Trophoblast cell (in vitro differentiated cells and primary cell): ENCODE measurements around the gene PFKFB3. TPM values are rescaled to one million over a fixed set of nuclear protein-coding genes. Genes with fewer than 3 reads are reported as not detected.

Source experiments
- DNase-seq, 2 donors: peaks; one replicate each; pipeline ENCODE4 v3.0.0-alpha.2; 2016
- H2AFZ ChIP-seq: 2 replicates; pipeline ENCODE4 v1.6.1; 2013; ENCODE audit warnings: low read length, moderate library complexity, mild to moderate bottlenecking; ENCODE audit not compliant: insufficient read depth, poor library complexity
- H2AK5ac ChIP-seq: 2 replicates; pipeline ENCODE4 v1.6.1; 2013; ENCODE audit warnings: mild to moderate bottlenecking, low read length
- H2BK120ac ChIP-seq: 2 replicates; pipeline ENCODE4 v1.6.1; 2013; ENCODE audit warnings: low read length, mild to moderate bottlenecking, moderate library complexity; ENCODE audit not compliant: insufficient read depth, poor library complexity
- H2BK12ac ChIP-seq: 2 replicates; pipeline ENCODE4 v1.6.1; 2013; ENCODE audit warnings: mild to moderate bottlenecking, low read length, moderate library complexity
- H2BK5ac ChIP-seq: 2 replicates; pipeline ENCODE4 v1.6.1; 2013; ENCODE audit warnings: low read length, low read depth, moderate library complexity, mild to moderate bottlenecking; ENCODE audit not compliant: poor library complexity
- H3K14ac ChIP-seq: 2 replicates; pipeline ENCODE4 v1.6.1; 2013; ENCODE audit warnings: mild to moderate bottlenecking, low read length
- H3K18ac ChIP-seq: 2 replicates; pipeline ENCODE4 v1.6.1; 2013; ENCODE audit warnings: mild to moderate bottlenecking, low read length
- H3K23ac ChIP-seq: 2 replicates; pipeline ENCODE4 v1.6.1; 2013; ENCODE audit warnings: low read length
- H3K27ac ChIP-seq: 2 replicates; pipeline ENCODE4 v1.5.1; 2013; ENCODE audit warnings: low read depth, mild to moderate bottlenecking, inconsistent platforms, low read length, moderate library complexity
- H3K27me3 ChIP-seq: 2 replicates; pipeline ENCODE4 v1.6.1; 2013; ENCODE audit warnings: inconsistent platforms, mild to moderate bottlenecking, low read length, moderate library complexity; ENCODE audit not compliant: insufficient read depth
- H3K36me3 ChIP-seq, 2 experiments: 1 replicate in 1 of 2; 2 replicates in 1 of 2; pipeline ENCODE4 v1.6.1; 2013; ENCODE audit warnings: low read length in 2 of 2, mild to moderate bottlenecking in 2 of 2, moderate library complexity in 1 of 2; ENCODE audit not compliant: insufficient read depth in 2 of 2, control insufficient read depth in 1 of 2
- H3K4ac ChIP-seq: 2 replicates; pipeline ENCODE4 v1.6.1; 2013; ENCODE audit warnings: low read depth, mild to moderate bottlenecking, low read length, moderate library complexity
- H3K4me1 ChIP-seq, 2 experiments: 1 replicate in 1 of 2; 2 replicates in 1 of 2; pipeline ENCODE4 v1.6.1; 2013; ENCODE audit warnings: low read length in 2 of 2, mild to moderate bottlenecking in 2 of 2, moderate library complexity in 1 of 2; ENCODE audit not compliant: insufficient read depth in 2 of 2, control insufficient read depth in 1 of 2
- H3K4me2 ChIP-seq: 2 replicates; pipeline ENCODE4 v1.6.1; 2013; ENCODE audit warnings: inconsistent platforms, mild to moderate bottlenecking, low read length, moderate library complexity
- H3K4me3 ChIP-seq: 2 replicates; pipeline ENCODE4 v1.5.1; 2013; ENCODE audit warnings: mild to moderate bottlenecking, low read depth, low read length, inconsistent platforms
- H3K79me1 ChIP-seq: one replicate; pipeline ENCODE4 v1.6.1; 2013; ENCODE audit warnings: low read length
- H3K79me2 ChIP-seq: 2 replicates; pipeline ENCODE4 v1.6.1; 2013; ENCODE audit warnings: low read length, mild to moderate bottlenecking; ENCODE audit not compliant: control insufficient read depth, insufficient read depth, poor library complexity
- H3K9ac ChIP-seq: 2 replicates; pipeline ENCODE4 v1.6.1; 2013; ENCODE audit warnings: mild to moderate bottlenecking, low read length
- H3K9me3 ChIP-seq: 2 replicates; pipeline ENCODE4 v1.6.1; 2013; ENCODE audit warnings: low read depth, mild to moderate bottlenecking, control low read depth, inconsistent platforms, low read length; ENCODE audit not compliant: insufficient read depth
- H4K12ac ChIP-seq: 2 replicates; pipeline ENCODE4 v1.6.1; 2013; ENCODE audit warnings: low read depth, mild to moderate bottlenecking, low read length, moderate library complexity
- H4K8ac ChIP-seq: 2 replicates; pipeline ENCODE4 v1.6.1; 2013; ENCODE audit warnings: low read depth, mild to moderate bottlenecking, low read length, moderate library complexity
- H4K91ac ChIP-seq: one replicate; pipeline ENCODE4 v1.6.1; 2013; ENCODE audit warnings: low read depth, mild to moderate bottlenecking, low read length, moderate library complexity
- WGBS: extraction: QIAGEN DNeasy Blood & Tissue Kit; methylation state at CpG from one replicate; pipeline ENCODE4 v1.1.7; 2013; ENCODE audit warnings: missing lambda C conversion rate; ENCODE audit not compliant: insufficient read length, insufficient coverage; ENCODE audit errors: extremely low coverage; 5-methylcytosine and 5-hydroxymethylcytosine counted together
- polyA plus RNA-seq: library from polyadenylated mRNA; stranded (reverse); fragments of 200-250 nt; gene quantifications from 2 replicates; pipeline ENCODE4 v1.2.3, GENCODE V29; 2013

Gene PFKFB3
- 45.0 and 46.4 TPM in 2 replicates for polyA plus RNA-seq

DNA sequence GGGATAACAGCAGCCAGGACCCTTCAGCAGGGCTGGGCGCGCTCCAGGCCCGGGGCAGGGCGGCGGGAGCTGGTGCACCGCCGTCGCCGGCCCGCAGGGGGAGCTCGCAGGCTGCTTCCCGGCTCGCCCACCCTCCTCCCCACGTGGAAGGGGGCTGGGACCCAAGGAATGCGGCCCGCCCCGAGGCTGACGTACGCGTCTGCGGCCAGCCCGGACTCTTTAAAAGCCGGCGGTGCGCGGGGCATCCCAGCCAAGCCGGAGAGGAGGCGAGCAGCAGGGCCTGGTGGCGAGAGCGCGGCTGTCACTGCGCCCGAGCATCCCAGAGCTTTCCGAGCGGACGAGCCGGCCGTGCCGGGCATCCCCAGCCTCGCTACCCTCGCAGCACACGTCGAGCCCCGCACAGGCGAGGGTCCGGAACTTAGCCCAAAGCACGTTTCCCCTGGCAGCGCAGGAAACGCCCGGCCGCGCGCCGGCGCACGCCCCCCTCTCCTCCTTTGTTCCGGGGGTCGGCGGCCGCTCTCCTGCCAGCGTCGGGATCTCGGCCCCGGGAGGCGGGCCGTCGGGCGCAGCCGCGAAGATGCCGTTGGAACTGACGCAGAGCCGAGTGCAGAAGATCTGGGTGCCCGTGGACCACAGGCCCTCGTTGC lies at the start of gene PFKFB3:
TSS of gene PFKFB3 (plus strand) at position 249 of the 647 bp plus-strand sequence. CDS start at position 578, 329 bp downstream.
- H3K4me2 ChIP-seq, result peak within 1 kb of the TSS; percentile 92
- peak within 1 kb of the TSS; percentile 97 for H3K18ac ChIP-seq
- peak within 1 kb of the TSS; percentile 94 for H4K12ac ChIP-seq
- H3K36me3 ChIP-seq, result peaks cover 4 to 5% of the 10 kb centered on the region in 2 experiments
- DNase-seq, result peak; percentile 96 to 98
- H4K91ac ChIP-seq, result peak within 1 kb of the TSS; percentile 95
- peak within 1 kb of the TSS; percentile 90 for H3K4ac ChIP-seq
- peaks cover 13 to 18% of the 10 kb centered on the region in 2 experiments for H3K4me1 ChIP-seq
- H2BK120ac ChIP-seq, result peak within 1 kb of the TSS; percentile 87
- peak within 1 kb of the TSS; percentile 89 for H4K8ac ChIP-seq
- peak within 1 kb of the TSS; percentile 86 for H3K27ac ChIP-seq
- H3K14ac ChIP-seq, result peak within 1 kb of the TSS; percentile 95
- peaks cover 2% of the 10 kb centered on the region for H3K27me3 ChIP-seq
- peak within 1 kb of the TSS; percentile 94 for H2BK5ac ChIP-seq
- peak within 1 kb of the TSS; percentile 97 for H3K4me3 ChIP-seq
- peak within 1 kb of the TSS; percentile 85 for H2AFZ ChIP-seq
- no peak within 1 kb of the TSS for H3K23ac ChIP-seq
- peak within 1 kb of the TSS; percentile 77 for H2AK5ac ChIP-seq
- peaks cover 18% of the 10 kb centered on the region for H3K79me1 ChIP-seq
- peaks cover 2% of the 10 kb centered on the region for H3K9me3 ChIP-seq
- H3K79me2 ChIP-seq, result peaks cover 16% of the 10 kb centered on the region
- WGBS, result no CpG with 5 or more reads among the region's 75 CpGs
- peak within 1 kb of the TSS; percentile 52 for H2BK12ac ChIP-seq
- peak within 1 kb of the TSS; percentile 93 for H3K9ac ChIP-seq

DNA sequence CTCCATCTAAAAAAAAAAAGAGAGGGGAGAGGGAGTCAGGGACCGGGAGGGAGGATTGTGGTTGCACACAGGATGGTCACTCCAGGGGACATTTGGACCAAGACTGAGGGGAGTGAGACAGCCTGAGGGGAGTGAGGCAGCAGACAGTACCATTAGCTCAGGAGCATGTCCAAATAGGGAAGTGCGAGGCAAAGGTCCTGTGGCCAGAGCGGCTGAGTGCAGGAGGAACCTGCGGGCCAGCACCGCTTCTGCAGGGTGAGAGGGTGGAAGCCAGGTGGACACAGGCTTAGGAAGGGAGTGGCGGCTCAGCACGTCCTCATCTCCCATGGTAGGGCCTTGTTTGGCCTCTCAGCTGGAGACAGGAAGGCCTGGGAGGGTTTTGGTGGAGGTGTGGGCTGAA lies 48.9 kb upstream of the PFKFB3 start:
- H2AK5ac ChIP-seq, result no peak overlapping the region
- H3K27ac ChIP-seq, result no peak overlapping the region
- no peak overlapping the region for H2BK5ac ChIP-seq
- H3K4me3 ChIP-seq, result no peak overlapping the region
- no peak overlapping the region for H4K91ac ChIP-seq
- no peak overlapping the region for H3K23ac ChIP-seq
- H3K79me2 ChIP-seq, result no peaks in the 10 kb centered on the region
- no peaks in the 10 kb centered on the region for H3K27me3 ChIP-seq
- H2AFZ ChIP-seq, result no peak overlapping the region
- no peak overlapping the region for H2BK120ac ChIP-seq
- H3K14ac ChIP-seq, result no peak overlapping the region
- H3K9me3 ChIP-seq, result no peaks in the 10 kb centered on the region
- H3K79me1 ChIP-seq, result no peaks in the 10 kb centered on the region
- no CpG with 5 or more reads among the region's 7 CpGs for WGBS
- H4K8ac ChIP-seq, result no peak overlapping the region
- no peak overlapping the region for H3K4me2 ChIP-seq
- no peak overlapping the region for H3K18ac ChIP-seq
- H3K4ac ChIP-seq, result no peak overlapping the region
- H2BK12ac ChIP-seq, result no peak overlapping the region
- no peak overlapping the region for H4K12ac ChIP-seq
- H3K9ac ChIP-seq, result no peak overlapping the region
- no peak for DNase-seq
- peaks cover 0 to 8% of the 10 kb centered on the region in 2 experiments for H3K4me1 ChIP-seq
- no peaks in the 10 kb centered on the region for H3K36me3 ChIP-seq

DNA sequence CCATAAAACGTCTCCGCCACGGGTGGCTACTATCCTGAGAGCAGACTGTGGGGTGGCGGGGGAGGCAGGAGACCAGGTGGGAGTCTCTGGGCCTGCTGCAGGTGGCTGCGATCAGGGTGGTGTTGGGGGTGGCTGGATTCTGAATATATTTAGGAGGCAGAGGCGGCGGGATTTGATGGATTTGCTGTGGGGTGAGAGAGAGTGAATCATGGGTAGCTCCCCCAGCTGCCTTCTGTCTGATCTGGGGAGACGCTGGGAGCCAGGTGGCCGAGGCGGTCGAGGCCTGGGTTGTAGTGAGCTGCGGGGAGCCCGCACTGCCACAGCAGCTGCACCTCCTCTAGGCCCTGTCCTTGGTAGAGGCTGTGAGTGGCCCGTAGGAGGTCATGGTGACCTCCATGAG lies 48.2 kb upstream of the PFKFB3 start:
- H3K9ac ChIP-seq, result no peak overlapping the region
- DNase-seq, result no peak
- whole genome bisulfite sequencing, result no CpG with 5 or more reads among the region's 14 CpGs

DNA sequence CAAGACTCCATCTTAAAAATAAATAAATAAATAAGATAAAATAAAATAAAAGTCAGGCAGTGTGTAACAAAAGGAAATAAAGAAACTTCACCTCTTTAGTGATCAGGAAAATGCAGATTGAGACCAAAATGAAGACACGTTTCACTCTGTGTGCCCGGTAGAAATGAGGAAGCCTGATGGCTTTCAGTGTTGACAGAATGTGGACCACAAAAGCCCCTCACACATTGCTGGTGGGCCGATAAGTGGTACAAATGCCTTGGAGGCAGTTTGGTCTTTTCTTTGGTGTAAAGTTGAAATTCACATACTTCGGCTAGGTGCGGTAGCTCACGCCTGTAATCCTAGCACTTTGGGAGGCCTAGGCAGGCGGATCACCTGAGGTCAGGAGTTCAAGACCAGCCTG lies 44.5 kb upstream of the PFKFB3 start:
- no peak overlapping the region for H4K8ac ChIP-seq
- H3K9ac ChIP-seq, result no peak overlapping the region
- no peak overlapping the region for H3K18ac ChIP-seq
- no peak overlapping the region for H2AFZ ChIP-seq
- no peak overlapping the region for H3K23ac ChIP-seq
- no peak overlapping the region for H3K4ac ChIP-seq
- no peak for DNase-seq
- H3K4me1 ChIP-seq, result peaks cover under 1 to 3% of the 10 kb centered on the region in 2 experiments
- H2BK5ac ChIP-seq, result no peak overlapping the region
- no peaks in the 10 kb centered on the region for H3K79me2 ChIP-seq
- no peak overlapping the region for H3K4me3 ChIP-seq
- no peaks in the 10 kb centered on the region for H3K9me3 ChIP-seq
- H3K79me1 ChIP-seq, result no peaks in the 10 kb centered on the region
- H4K91ac ChIP-seq, result no peak overlapping the region
- no peak overlapping the region for H2BK120ac ChIP-seq
- H4K12ac ChIP-seq, result no peak overlapping the region
- no CpG with 5 or more reads among the region's 7 CpGs for WGBS
- no peak overlapping the region for H3K14ac ChIP-seq
- H3K36me3 ChIP-seq, result no peaks in the 10 kb centered on the region
- no peak overlapping the region for H2BK12ac ChIP-seq
- H3K27ac ChIP-seq, result no peak overlapping the region
- H2AK5ac ChIP-seq, result no peak overlapping the region
- no peak overlapping the region for H3K4me2 ChIP-seq
- H3K27me3 ChIP-seq, result no peaks in the 10 kb centered on the region

More for the DNA sequence above, 48.2 kb upstream of the PFKFB3 start:
- no peaks in the 10 kb centered on the region for H3K9me3 ChIP-seq
- H3K18ac ChIP-seq, result no peak overlapping the region
- H4K8ac ChIP-seq, result no peak overlapping the region
- H2AK5ac ChIP-seq, result no peak overlapping the region
- no peaks in the 10 kb centered on the region for H3K79me2 ChIP-seq
- no peak overlapping the region for H3K4ac ChIP-seq
- H2BK5ac ChIP-seq, result no peak overlapping the region
- H3K79me1 ChIP-seq, result no peaks in the 10 kb centered on the region
- H3K4me2 ChIP-seq, result no peak overlapping the region
- H2AFZ ChIP-seq, result no peak overlapping the region
- H3K4me1 ChIP-seq, result peaks cover 0 to 6% of the 10 kb centered on the region in 2 experiments
- H2BK12ac ChIP-seq, result no peak overlapping the region
- no peak overlapping the region for H3K4me3 ChIP-seq
- no peak overlapping the region for H3K27ac ChIP-seq
- H3K27me3 ChIP-seq, result no peaks in the 10 kb centered on the region
- H3K23ac ChIP-seq, result no peak overlapping the region
- H4K91ac ChIP-seq, result no peak overlapping the region
- no peak overlapping the region for H2BK120ac ChIP-seq
- H3K36me3 ChIP-seq, result no peaks in the 10 kb centered on the region
- no peak overlapping the region for H3K14ac ChIP-seq
- no peak overlapping the region for H4K12ac ChIP-seq
